Activated CD4-positive, alpha-beta memory T cell treated with anti-CD3 and anti-CD28 coated beads, Interleukin-2, amount 10 ng/mL, durations not matched to agents 7 days and 5 days (primary cell): ENCODE results near the gene ANP32A. TPM values are rescaled to one million over a fixed set of nuclear protein-coding genes. Genes with fewer than 3 reads are reported as not detected.
"Not testable (repeated sequence)": the region's sequence is repeated elsewhere in the genome, so short reads cannot be mapped to it uniquely, and the experiment has no call there.

Experiments used
- CTCF ChIA-PET: fragments of 350-600 bp; sonication (Branson Sonifier 250); formaldehyde crosslinking; loops from one replicate; lab custom pipeline; 2021; ENCODE audit warnings: antibody characterized with exemption, inconsistent platforms; lab: Charles Lee
- POLR2A ChIA-PET: fragments of 350-600 bp; sonication (Branson Sonifier 250); formaldehyde crosslinking; loops from one replicate; lab custom pipeline; 2021; ENCODE audit warnings: antibody characterized with exemption; lab: Charles Lee
- DNase-seq: peaks from one replicate; pipeline ENCODE4 v3.0.0-alpha.2; 2020
- H3K27ac Mint-ChIP-seq: one replicate; pipeline ENCODE4 v1.8.0; 2021; ENCODE audit warnings: mild to moderate bottlenecking, mixed read lengths
- H3K27me3 Mint-ChIP-seq: one replicate; pipeline ENCODE4 v1.8.0; 2021; ENCODE audit warnings: mixed read lengths
- H3K36me3 Mint-ChIP-seq: one replicate; pipeline ENCODE4 v1.8.0; 2021; ENCODE audit warnings: low read depth, mixed read lengths
- H3K4me1 Mint-ChIP-seq: one replicate; pipeline ENCODE4 v1.8.0; 2021; ENCODE audit warnings: mixed read lengths
- H3K4me3 Mint-ChIP-seq: one replicate; pipeline ENCODE4 v1.8.0; 2021; ENCODE audit warnings: mild to moderate bottlenecking, mixed read lengths
- H3K9me3 Mint-ChIP-seq: one replicate; pipeline ENCODE4 v1.8.0; 2021; ENCODE audit warnings: mixed read lengths
- total RNA-seq, 2 experiments: library from RNA; stranded (reverse); gene quantifications; one replicate each; pipeline ENCODE4 v1.2.3, GENCODE V29; 2021

The ANP32A gene
- total RNA-seq, 2 experiments from 2014 or later = 190 to 194 TPM

DNA sequence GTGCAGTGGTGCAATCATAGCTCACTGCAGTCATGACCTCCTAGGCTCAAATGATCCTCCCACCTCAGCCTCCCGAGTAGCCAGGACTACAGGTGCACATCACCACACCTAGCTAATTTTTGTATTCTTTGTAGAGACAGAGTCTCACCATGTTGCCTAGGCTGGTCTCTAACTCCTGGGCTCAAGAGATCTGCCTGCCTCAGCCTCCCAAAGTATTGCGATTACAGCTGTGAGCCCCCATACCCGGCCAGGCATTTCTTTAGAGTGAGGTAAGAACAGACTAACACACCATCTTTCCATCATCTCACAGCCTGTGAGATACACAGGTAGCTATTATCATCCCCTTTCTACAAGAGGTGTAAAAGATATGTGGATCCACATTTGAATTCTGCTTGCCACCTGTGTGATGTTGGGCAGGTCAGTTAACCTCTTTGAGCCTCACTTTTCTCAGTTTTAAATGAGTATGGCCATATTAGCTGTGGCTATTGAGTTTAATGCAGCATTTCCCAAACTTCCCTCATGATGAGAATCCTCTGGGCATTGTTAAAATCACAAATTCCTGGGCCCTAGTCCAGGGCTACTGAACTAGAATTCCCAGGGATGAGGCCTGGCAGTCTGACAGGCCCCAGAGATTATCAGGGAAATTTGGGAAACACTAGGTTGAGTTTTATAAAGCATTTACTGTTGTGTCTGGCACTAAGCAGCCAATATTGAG lies 46.0 kb downstream of the ANP32A start:
- no peaks in the 10 kb centered on the region for H3K9me3 Mint-ChIP-seq
- H3K4me1 Mint-ChIP-seq = no peaks in the 10 kb centered on the region
- CTCF ChIA-PET = interaction anchor here (1.0 kb wide), 1 partner anchor 9 kb away, joined by 5 read pairs; no protein-coding TSS in a partner anchor
- DNase-seq = no peak
- H3K27me3 Mint-ChIP-seq = peaks cover 3% of the 10 kb centered on the region
- H3K27ac Mint-ChIP-seq = no peak overlapping the region
- POLR2A ChIA-PET = no interaction called here
- no peak overlapping the region for H3K4me3 Mint-ChIP-seq
- peaks cover 23% of the 10 kb centered on the region for H3K36me3 Mint-ChIP-seq

DNA sequence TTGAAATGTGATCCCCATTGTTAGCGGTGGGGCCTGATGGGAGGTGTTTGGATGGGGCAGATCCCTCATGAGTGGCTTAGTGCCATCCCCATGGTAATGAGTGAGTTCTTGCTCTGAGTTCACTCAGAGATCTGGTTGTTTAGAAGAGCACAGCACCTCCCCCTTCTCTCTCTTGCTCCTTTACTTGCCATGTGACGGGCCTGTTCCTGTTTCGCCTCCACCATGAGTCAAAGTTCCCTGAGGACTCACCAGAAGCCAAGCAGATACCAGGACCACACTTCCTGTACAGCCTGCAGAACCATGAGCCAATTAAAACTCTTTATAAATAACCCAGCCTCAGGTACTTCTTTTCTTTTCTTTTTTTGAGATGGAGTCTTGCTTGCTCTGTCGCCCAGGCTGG lies 46.6 kb downstream of the ANP32A start:
- no peaks in the 10 kb centered on the region for H3K4me1 Mint-ChIP-seq
- ChIA-PET CTCF (interaction anchor here (1.0 kb wide), 1 partner anchor 10 kb away, joined by 5 read pairs; no protein-coding TSS in a partner anchor), POLR2A (no interaction called here)
- no peak overlapping the region for H3K27ac Mint-ChIP-seq
- peaks cover 6% of the 10 kb centered on the region for H3K27me3 Mint-ChIP-seq
- no peak for DNase-seq
- no peak overlapping the region for H3K4me3 Mint-ChIP-seq
- H3K36me3 Mint-ChIP-seq = peaks cover 19% of the 10 kb centered on the region
- no peaks in the 10 kb centered on the region for H3K9me3 Mint-ChIP-seq

DNA sequence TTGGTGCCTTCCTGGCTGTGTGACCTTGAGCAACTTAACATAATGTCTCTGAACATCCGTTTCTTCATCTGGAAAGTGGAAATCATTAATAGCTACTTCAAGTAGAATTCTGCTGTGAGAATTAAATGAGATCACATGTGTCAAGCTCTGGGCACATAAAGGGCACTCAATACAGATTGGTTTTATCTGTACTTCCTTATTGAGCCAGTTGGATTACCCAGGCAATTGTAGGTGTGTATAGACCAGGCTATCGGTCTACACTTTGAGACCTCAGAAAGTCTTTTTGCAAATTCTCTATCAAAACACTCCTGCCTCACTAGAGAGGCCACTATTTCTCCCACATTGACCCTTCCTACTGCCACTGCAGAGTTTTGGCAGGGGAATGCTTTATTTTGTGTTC lies 47.7 kb downstream of the ANP32A start:
- Mint-ChIP-seq H3K27ac (no peak overlapping the region), H3K36me3 (peaks cover 9% of the 10 kb centered on the region), H3K4me1 (no peaks in the 10 kb centered on the region), H3K4me3 (no peak overlapping the region), H3K27me3 (peaks cover 8% of the 10 kb centered on the region), H3K9me3 (no peaks in the 10 kb centered on the region)
- no peak for DNase-seq
- CTCF ChIA-PET = no interaction called here
- POLR2A ChIA-PET = interaction anchor here (1.0 kb wide), 1 partner anchor 9 kb away, joined by 3 read pairs; no protein-coding TSS in a partner anchor

DNA sequence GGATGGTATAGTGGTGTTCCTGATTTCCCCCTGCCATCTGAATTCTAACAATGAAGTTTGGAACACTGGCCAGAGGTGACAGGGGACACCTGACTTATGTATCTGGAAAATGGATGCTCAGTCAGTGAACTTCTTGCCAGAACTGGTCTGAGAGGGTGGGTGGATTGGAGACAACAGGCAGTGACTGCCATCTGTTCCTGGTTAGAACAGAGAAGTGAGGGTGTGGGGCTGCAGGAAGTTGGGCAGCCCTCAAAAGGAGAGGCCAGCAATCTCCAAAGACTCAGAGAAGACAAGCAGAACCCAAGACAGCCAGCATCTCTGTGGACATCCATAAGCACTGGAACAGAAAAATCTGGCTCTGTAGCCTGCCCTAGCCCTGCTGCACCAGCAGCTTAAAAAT lies 50.5 kb downstream of the ANP32A start:
- H3K9me3 Mint-ChIP-seq = no peaks in the 10 kb centered on the region
- ChIA-PET CTCF (no interaction called here), POLR2A (no interaction called here)
- no peak overlapping the region for H3K27ac Mint-ChIP-seq
- no peaks in the 10 kb centered on the region for H3K4me1 Mint-ChIP-seq
- H3K4me3 Mint-ChIP-seq = no peak overlapping the region
- no peak for DNase-seq
- H3K27me3 Mint-ChIP-seq = peaks cover 10% of the 10 kb centered on the region
- H3K36me3 Mint-ChIP-seq = no peaks in the 10 kb centered on the region

DNA sequence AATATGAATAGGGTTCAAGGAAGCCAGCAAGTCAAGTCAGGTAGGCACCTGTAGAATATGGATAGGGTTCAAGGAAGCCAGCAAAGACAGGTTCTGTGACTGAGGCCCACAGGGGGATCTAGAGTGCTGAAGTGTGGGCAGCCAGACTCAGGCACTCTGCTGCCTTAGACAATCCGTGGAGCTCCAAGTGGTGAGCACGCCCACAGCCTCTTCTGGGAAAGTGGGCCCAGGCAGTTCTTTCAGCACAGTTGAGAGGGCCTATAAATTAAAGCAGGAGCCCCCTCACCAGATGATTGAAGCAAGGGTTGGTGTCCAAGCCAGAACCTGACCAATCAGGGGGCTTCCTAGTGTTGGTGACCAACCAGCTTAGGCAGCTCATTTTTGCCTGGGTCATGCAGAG lies 51.0 kb downstream of the ANP32A start:
- ChIA-PET POLR2A (no interaction called here), CTCF (interaction anchor here (0.6 kb wide), 1 partner anchor 64 kb away, joined by 3 read pairs; no protein-coding TSS in a partner anchor)
- Mint-ChIP-seq H3K27ac (no peak overlapping the region), H3K4me1 (no peaks in the 10 kb centered on the region), H3K27me3 (peaks cover 12% of the 10 kb centered on the region), H3K9me3 (no peaks in the 10 kb centered on the region), H3K4me3 (no peak overlapping the region), H3K36me3 (no peaks in the 10 kb centered on the region)
- no peak for DNase-seq

DNA sequence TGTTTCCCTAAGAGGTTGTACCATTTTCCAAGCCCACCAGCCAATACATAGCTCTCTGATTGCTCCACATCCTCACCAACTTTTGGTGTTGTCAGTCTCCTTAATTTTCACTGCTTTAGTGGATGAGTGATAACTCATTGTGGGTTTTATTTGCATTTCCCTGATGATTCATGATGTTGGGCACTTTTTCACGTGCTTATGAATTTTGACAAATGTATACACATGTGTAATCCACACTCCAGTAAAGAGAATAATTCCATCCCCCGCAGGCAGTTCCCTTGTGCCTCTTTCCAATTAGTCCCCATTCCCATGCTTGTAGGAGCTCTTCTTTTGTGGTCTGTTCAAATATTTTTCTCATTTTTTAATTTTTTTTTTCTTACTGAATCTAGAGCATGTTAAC lies 52.4 kb downstream of the ANP32A start:
- POLR2A ChIA-PET = no interaction called here
- Mint-ChIP-seq H3K36me3 (no peaks in the 10 kb centered on the region), H3K27me3 (peaks cover 16% of the 10 kb centered on the region), H3K4me3 (no peak overlapping the region), H3K4me1 (no peaks in the 10 kb centered on the region), H3K27ac (no peak overlapping the region), H3K9me3 (no peaks in the 10 kb centered on the region)
- DNase-seq = no peak
- CTCF ChIA-PET = no interaction called here

DNA sequence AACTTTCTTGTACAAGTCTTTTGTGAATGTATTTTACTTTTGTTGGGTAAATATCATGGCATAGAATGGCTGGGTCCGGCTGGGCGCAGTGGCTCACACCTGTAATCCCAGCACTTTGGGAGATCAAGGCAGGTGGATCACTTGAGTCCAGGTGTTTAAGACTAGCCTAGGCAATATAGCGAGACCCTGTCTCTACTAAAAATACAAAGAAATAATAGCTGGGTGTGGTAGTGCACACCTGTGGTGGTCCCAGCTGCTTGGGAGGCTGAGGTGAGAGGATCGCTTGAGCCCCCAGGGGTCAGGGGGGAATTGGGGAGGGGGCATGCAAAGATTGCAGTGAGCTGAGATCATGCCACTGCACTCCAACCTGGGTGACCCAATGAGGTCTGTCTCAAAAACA lies 52.9 kb downstream of the ANP32A start:
- Mint-ChIP-seq H3K27ac (no peak overlapping the region), H3K4me3 (no peak overlapping the region), H3K9me3 (no peaks in the 10 kb centered on the region), H3K4me1 (no peaks in the 10 kb centered on the region), H3K36me3 (no peaks in the 10 kb centered on the region), H3K27me3 (peaks cover 20% of the 10 kb centered on the region)
- ChIA-PET POLR2A (no interaction called here), CTCF (no interaction called here)
- no peak for DNase-seq

DNA sequence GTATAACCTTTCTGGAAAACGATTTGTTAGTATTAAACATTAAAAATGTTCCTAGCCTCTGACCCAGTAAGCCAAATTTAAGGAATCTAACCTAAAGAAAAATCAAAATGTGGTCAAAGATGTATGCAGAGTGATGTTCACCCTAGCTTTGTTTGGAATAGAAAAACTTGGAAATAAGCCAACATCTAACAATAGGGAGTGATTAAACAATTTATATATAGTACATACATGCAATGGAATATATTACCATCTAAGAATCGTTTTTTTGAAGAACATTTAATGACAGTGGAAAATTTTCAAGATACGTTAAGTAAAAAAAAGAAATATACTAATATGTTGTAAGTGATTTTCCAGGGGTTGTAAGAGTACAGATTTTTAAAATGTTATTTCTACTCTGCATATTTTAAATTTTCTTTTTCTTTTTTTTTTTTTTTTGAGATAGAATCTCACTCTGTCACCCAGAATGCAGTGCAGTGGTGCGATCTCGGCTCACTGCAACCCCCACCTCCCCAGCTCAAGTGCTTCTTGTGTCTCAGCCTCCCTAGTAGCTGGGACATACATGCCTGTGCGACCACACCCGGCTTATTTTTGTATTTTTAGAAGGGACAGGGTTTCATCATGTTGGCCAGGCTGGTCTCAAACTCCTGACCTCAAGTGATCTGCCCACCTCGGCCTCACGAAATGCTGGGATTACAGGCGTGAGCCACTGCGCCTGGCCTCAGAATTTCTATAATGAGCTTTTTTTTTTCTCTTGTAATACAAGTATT lies 54.9 kb downstream of the ANP32A start:
- Mint-ChIP-seq H3K4me1 (no peaks in the 10 kb centered on the region), H3K4me3 (no peak overlapping the region), H3K9me3 (no peaks in the 10 kb centered on the region), H3K36me3 (no peaks in the 10 kb centered on the region), H3K27ac (no peak overlapping the region), H3K27me3 (peaks cover 31% of the 10 kb centered on the region)
- ChIA-PET POLR2A (no interaction called here), CTCF (interaction anchor here (1.0 kb wide), 1 partner anchor 63 kb away, joined by 3 read pairs; no protein-coding TSS in a partner anchor)
- DNase-seq = no peak

DNA sequence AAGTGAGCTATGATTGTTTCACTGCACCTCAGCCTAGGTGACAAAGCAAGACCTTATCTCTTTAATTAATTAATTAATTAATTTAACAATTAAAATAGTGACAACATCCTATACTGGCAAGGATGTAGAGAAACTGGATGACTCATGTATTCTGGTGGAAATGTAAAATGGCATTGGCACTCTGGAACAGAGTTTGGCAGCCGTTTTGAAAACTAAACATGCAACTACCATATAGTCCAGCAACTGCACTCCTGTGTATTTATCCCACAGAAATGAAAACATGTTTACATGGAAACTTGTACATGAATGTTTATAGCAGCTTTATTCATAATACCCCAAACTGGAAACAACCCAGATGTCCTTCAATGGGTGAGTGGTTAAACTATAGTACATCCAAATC lies 56.6 kb downstream of the ANP32A start:
- POLR2A ChIA-PET = interaction anchor here (0.6 kb wide), 1 partner anchor 9 kb away, joined by 3 read pairs; no protein-coding TSS in a partner anchor

DNA sequence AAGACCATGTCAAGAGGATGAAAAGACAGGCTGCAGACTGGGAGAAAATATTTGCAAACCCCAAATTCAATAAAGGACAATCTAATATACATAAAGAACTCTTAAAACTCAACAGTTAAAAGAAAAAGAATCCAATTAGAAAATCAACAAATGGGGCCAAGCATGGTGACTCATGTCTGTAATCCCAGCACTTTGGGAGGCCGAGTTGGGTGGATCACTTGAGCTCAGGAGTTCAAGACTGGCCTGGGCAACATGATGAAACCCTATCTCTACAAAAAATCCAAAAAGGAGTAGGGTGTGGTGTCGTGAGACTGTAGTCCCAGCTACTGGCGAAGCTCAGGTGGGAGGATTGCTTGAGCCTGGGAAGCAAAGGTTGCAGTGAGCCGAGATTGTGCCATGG lies 57.6 kb downstream of the ANP32A start:
- H3K9me3 Mint-ChIP-seq = no peaks in the 10 kb centered on the region
- ChIA-PET POLR2A (interaction anchor here (1.3 kb wide), 1 partner anchor 16 kb away, joined by 3 read pairs; no protein-coding TSS in a partner anchor), CTCF (no interaction called here)
- no peak overlapping the region for H3K4me3 Mint-ChIP-seq
- no peak for DNase-seq
- no peaks in the 10 kb centered on the region for H3K36me3 Mint-ChIP-seq
- H3K27me3 Mint-ChIP-seq = peaks cover 30% of the 10 kb centered on the region
- no peaks in the 10 kb centered on the region for H3K4me1 Mint-ChIP-seq
- H3K27ac Mint-ChIP-seq = no peak overlapping the region

More for the DNA sequence above, 56.6 kb downstream of the ANP32A start:
- Mint-ChIP-seq H3K27me3 (peaks cover 32% of the 10 kb centered on the region), H3K27ac (no peak overlapping the region), H3K9me3 (no peaks in the 10 kb centered on the region), H3K4me1 (no peaks in the 10 kb centered on the region), H3K36me3 (no peaks in the 10 kb centered on the region), H3K4me3 (no peak overlapping the region)
- CTCF ChIA-PET = no interaction called here
- no peak for DNase-seq

DNA sequence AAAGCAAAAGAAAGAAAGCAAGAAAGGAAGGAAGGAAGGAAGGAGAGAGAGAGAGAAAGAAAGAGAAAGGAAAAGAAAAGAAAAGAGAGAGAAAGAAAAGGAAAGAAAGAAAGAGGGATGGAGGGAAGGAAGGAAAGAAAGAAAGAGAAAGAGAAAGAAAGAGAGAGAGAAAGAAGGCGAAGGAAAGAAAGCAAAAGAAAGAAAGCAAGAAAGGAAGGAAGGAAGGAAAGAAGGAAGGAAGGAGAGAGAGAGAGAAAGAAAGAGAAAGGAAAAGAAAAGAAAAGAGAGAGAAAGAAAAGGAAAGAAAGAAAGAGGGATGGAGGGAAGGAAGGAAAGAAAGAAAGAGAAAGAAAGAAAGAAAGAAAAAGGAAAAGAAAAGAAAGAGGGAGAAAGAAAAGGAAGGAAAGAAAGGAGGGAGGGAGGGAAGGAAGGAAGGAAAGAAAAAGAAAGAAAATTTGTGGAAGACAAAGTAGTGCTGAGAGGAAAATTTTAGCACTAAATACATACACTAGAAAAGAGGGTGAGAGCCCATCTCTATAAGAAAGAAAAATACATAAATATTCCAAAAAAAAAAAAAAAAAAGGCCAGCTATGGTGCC lies 60.6 kb downstream of the ANP32A start:
- CTCF ChIA-PET, POLR2A ChIA-PET, H3K4me3 Mint-ChIP-seq, H3K36me3 Mint-ChIP-seq, H3K4me1 Mint-ChIP-seq, H3K27ac Mint-ChIP-seq, H3K9me3 Mint-ChIP-seq, DNase-seq: not testable (repeated sequence)
- peaks cover 28% of the 10 kb centered on the region for H3K27me3 Mint-ChIP-seq

DNA sequence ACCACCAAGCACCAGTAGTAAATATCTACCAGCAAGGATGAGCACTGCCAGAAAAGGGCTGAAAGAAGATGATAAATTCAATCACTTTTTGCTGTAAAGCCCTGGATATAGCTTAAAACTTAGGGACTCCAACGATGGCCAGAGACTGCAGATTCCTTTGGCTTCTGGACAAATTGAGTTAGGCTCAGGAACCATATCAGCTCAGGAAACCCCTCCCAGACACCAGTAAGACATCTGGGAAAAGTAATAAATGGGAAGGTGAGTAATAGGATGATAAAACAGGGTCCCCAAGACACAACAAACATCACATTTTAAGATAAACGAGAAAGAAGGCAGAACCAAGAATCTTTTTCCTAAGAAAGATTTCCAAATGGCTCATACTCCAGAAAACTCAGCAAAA lies 65.0 kb downstream of the ANP32A start:
- no peak for DNase-seq
- Mint-ChIP-seq H3K36me3 (no peaks in the 10 kb centered on the region), H3K27me3 (peaks cover 7% of the 10 kb centered on the region), H3K27ac (no peak overlapping the region), H3K4me1 (peaks cover 8% of the 10 kb centered on the region), H3K4me3 (no peak overlapping the region), H3K9me3 (no peaks in the 10 kb centered on the region)
- ChIA-PET CTCF (interaction anchor here (1.8 kb wide), 1 partner anchor 121 kb away, joined by 6 read pairs; no protein-coding TSS in a partner anchor), POLR2A (no interaction called here)

DNA sequence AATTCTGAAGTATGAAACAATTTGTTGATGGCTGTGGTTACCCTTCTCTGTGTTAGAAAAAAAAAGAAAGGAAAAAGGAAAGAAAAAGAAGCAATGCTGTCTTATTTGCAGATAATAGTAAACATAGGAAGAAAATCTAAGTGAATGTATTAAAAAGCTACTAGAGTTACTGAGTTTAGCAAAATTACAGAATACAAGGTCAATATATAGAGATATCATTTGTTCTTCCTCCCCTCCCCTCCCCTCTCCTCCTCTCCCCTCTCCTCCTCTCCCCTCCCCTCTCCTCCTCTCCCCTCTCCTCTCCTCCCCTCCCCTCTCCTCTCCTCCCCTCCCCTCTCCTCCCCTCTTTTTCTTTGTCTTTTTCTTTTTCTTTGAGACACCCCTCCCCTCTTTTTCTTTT lies 69.1 kb downstream of the ANP32A start:
- ChIA-PET POLR2A (no interaction called here), CTCF (interaction anchor here (1.0 kb wide), 1 partner anchor 123 kb away, joined by 3 read pairs; no protein-coding TSS in a partner anchor)
- H3K27ac Mint-ChIP-seq = no peak overlapping the region

More for the DNA sequence above, 69.1 kb downstream of the ANP32A start:
- Mint-ChIP-seq H3K4me1 (peaks cover 8% of the 10 kb centered on the region), H3K27me3 (peaks cover 7% of the 10 kb centered on the region), H3K36me3 (no peaks in the 10 kb centered on the region), H3K4me3 (no peak overlapping the region), H3K9me3 (no peaks in the 10 kb centered on the region)
- DNase-seq = no peak
